Stomach (tissue), 4 donors: ENCODE data around the gene FUT8.

Experiments used
- CTCF ChIP-seq, 7 experiments: fragments of 450-650 bp in 4 of 7; fragments of 200-600 bp in 3 of 7; sonication (generic) in 3 of 7; IDR thresholded peaks; one replicate each; pipeline ENCODE4 v1.5.1; 2016 to 2019; ENCODE audit warnings: antibody characterized with exemption in 7 of 7, control low read depth in 2 of 7, mild to moderate bottlenecking in 1 of 7
- POLR2AphosphoS5 ChIP-seq, 3 donors: sonication (generic); formaldehyde crosslinking; IDR thresholded peaks; one replicate each; pipeline ENCODE4 v1.6.1; 2016; ENCODE audit warnings: antibody characterized with exemption in 3 of 3

DNA sequence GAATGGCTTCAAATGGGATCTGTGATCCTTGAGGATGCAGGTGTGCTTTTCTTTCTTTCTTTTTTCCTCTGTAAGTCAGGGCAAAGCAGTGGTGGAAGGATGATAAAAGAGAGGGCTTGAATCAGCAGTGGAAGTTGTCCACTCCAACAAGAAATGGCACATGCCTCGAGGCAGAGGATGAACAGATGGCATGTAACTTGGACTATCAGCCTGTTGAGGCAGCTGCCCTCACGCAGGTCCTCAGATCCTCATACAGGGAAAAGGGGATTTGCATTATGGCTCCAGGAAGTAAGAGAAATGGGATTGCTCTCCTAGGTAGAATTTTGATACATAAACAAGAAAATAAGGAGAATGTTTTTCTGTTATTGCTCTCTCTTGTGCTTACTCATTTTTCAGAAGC, 368.0 kb downstream of the FUT8 start:
- TF ChIP-seq CTCF (IDR thresholded peaks at IDR 0.05) (no peak), POLR2AphosphoS5 (IDR thresholded peaks at IDR 0.05) (no peak)
